Esophagus muscularis mucosa (tissue), 4 donors: Measurements from ENCODE around the gene LRP10.
"Not testable (repeated sequence)": the region's sequence is repeated elsewhere in the genome, so short reads cannot be mapped to it uniquely, and the experiment has no call there.

Source experiments
- EP300 ChIP-seq: sonication (generic); formaldehyde crosslinking; IDR thresholded peaks from one replicate; pipeline ENCODE4 v1.6.1; 2017; ENCODE audit warnings: antibody characterized with exemption
- POLR2A ChIP-seq: fragments of 450-650 bp; IDR thresholded peaks from one replicate; pipeline ENCODE4 v1.6.1; 2017; ENCODE audit warnings: antibody characterized with exemption, moderate library complexity, mild to moderate bottlenecking, low read depth
- POLR2AphosphoS5 ChIP-seq, 2 donors: sonication (generic); formaldehyde crosslinking; IDR thresholded peaks; one replicate each; pipeline ENCODE4 v1.6.1; 2017; ENCODE audit warnings: antibody characterized with exemption in 2 of 2
- TF ChIP-seq, protein P1 (sequence below), 3 experiments: fragments of 200-600 bp in 2 of 3; fragments of 450-650 bp in 1 of 3; sonication (generic) in 2 of 3; IDR thresholded peaks; one replicate each; pipeline ENCODE4 v1.5.1; 2017 to 2019; ENCODE audit warnings: antibody characterized with exemption in 3 of 3, mild to moderate bottlenecking in 2 of 3, moderate library complexity in 1 of 3

GRCh38 chr14:22854296-22854695 lies 17.2 kb upstream of the LRP10 start:
- TF ChIP-seq, protein P1, sequence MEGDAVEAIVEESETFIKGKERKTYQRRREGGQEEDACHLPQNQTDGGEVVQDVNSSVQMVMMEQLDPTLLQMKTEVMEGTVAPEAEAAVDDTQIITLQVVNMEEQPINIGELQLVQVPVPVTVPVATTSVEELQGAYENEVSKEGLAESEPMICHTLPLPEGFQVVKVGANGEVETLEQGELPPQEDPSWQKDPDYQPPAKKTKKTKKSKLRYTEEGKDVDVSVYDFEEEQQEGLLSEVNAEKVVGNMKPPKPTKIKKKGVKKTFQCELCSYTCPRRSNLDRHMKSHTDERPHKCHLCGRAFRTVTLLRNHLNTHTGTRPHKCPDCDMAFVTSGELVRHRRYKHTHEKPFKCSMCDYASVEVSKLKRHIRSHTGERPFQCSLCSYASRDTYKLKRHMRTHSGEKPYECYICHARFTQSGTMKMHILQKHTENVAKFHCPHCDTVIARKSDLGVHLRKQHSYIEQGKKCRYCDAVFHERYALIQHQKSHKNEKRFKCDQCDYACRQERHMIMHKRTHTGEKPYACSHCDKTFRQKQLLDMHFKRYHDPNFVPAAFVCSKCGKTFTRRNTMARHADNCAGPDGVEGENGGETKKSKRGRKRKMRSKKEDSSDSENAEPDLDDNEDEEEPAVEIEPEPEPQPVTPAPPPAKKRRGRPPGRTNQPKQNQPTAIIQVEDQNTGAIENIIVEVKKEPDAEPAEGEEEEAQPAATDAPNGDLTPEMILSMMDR (IDR thresholded peaks at IDR 0.05): not testable (repeated sequence)
- not testable (repeated sequence) for TF ChIP-seq EP300; POLR2A; POLR2AphosphoS5 (IDR thresholded peaks at IDR 0.05)
